Muscle of leg (tissue), 11 donors: ENCODE measurements around the gene SMURF2. TPM values are rescaled to one million over a fixed set of nuclear protein-coding genes. Genes with fewer than 3 reads are reported as not detected.
A peak's percentile ranks its signal among the peaks of the same experiment; 100 is the strongest.

Experiments used
- DNase-seq: peaks from one replicate; pipeline ENCODE4 v3.0.0; 2013
- H3K27ac ChIP-seq: one replicate; pipeline ENCODE4 v1.5.1; 2013; ENCODE audit warnings: mild to moderate bottlenecking, low read length, control low read depth
- H3K27me3 ChIP-seq: one replicate; pipeline ENCODE4 v1.6.1; 2013; ENCODE audit warnings: low read length; ENCODE audit not compliant: control insufficient read depth, insufficient read depth
- H3K36me3 ChIP-seq: one replicate; pipeline ENCODE4 v1.6.1; 2013; ENCODE audit warnings: low read length; ENCODE audit not compliant: control insufficient read depth, insufficient read depth
- H3K4me1 ChIP-seq: one replicate; pipeline ENCODE4 v1.6.1; 2013; ENCODE audit warnings: low read length; ENCODE audit not compliant: control insufficient read depth, insufficient read depth
- H3K4me3 ChIP-seq: one replicate; pipeline ENCODE4 v1.5.1; 2013; ENCODE audit warnings: low read length, control low read depth
- H3K9me3 ChIP-seq: replicated peaks from 2 replicates; pipeline ENCODE4 v1.6.1; 2013; ENCODE audit warnings: low read depth, low read length; ENCODE audit not compliant: control insufficient read depth
- WGBS: methylation state at CpG from one replicate; pipeline ENCODE4 v1.1.5; 2013; ENCODE audit warnings: missing lambda C conversion rate; ENCODE audit not compliant: insufficient coverage; 5-methylcytosine and 5-hydroxymethylcytosine counted together
- polyA plus RNA-seq, 8 donors: library from polyadenylated mRNA; unstranded; fragments of 120-200 nt; gene quantifications; one replicate each; pipeline versions ENCODE4 v1.2.1 to v1.2.3, GENCODE V29; 2013; ENCODE audit warnings: inconsistent platforms in 1 of 8, low replicate concordance in 1 of 8; ENCODE audit not compliant: insufficient read length in 8 of 8, insufficient read depth in 1 of 8
- total RNA-seq: library from RNA; stranded (reverse); fragments of 120-200 nt; gene quantifications from one replicate; pipeline ENCODE4 v1.2.4, GENCODE V29; 2013

Gene SMURF2
- total and polyA plus RNA-seq, 9 donors: 18.6 to 32.3 (median 24.5) TPM

DNA sequence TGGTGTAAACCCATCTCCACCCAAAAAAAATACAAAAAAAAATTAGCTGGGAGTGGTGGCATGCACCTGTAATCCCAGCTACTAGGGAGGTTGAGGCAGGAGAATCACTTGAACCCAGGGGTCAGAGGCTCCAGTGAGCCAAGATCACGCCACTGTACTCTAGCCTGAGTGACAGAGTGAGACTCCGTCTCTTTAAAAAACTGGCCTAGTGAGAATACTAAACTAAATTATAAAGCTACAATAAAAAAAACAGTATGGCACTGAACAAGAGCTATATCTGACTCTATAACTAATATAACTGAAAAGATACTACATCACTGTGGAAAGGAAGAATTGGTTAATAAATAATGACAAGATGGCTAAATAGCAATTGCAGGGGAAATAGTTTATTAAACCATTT, 6.4 kb downstream of the SMURF2 start:
- Histone ChIP-seq H3K4me1 (peaks cover 4% of the 10 kb centered on the region), H3K27ac (no peak overlapping the region), H3K4me3 (no peak overlapping the region), H3K9me3 (peaks cover 5% of the 10 kb centered on the region), H3K27me3 (no peaks in the 10 kb centered on the region), H3K36me3 (no peaks in the 10 kb centered on the region)
- no CpG with 5 or more reads among the region's 2 CpGs for WGBS
- no peak for DNase-seq

- Histone ChIP-seq H3K27ac (no peak overlapping the region), H3K9me3 (peaks cover 5% of the 10 kb centered on the region), H3K36me3 (no peaks in the 10 kb centered on the region), H3K4me3 (no peak overlapping the region), H3K27me3 (no peaks in the 10 kb centered on the region), H3K4me1 (no peaks in the 10 kb centered on the region)
- no peak for DNase-seq
- WGBS: no CpG with 5 or more reads among the region's 4 CpGs
Measured at GRCh38 chr17:64653985-64654355, 8.1 kb downstream of the SMURF2 start.

DNA sequence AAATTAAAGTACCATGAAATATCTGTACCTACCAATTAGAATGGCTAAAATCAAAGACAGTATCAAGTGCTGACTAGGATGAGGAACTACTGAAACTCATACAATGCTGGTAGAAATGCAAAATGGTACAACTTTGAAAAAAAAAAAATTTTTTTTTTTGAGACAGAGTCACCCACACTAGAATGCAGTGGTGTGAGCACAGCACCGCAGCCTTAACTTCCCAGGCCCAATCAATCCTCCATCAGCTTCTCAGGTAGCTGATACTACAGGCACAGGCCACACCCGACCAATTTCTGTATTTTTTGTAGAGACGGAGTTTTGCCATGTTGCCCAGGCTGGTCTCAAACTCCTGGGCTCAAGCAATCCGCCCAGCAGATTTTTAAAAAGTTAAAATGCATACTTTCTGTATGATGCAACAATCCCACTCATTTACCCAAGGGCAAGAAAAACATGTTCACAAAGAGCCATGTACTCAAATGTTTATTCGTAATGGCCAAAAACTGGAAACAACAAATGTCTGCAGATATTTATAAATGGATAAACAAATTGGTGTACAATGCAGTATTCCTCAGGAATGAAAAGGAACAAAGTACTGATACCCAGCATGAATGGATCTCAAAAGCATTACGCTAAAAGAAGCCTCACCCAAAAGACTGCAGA, 8.7 kb downstream of the SMURF2 start:
- H3K4me3 ChIP-seq: no peak overlapping the region
- DNase-seq: no peak
- H3K9me3 ChIP-seq: peaks cover 5% of the 10 kb centered on the region
- H3K27me3 ChIP-seq: no peaks in the 10 kb centered on the region
- WGBS: 83% methylated on average over 2 of the region's 6 CpGs
- H3K4me1 ChIP-seq: no peaks in the 10 kb centered on the region
- peaks cover under 1% of the 10 kb centered on the region for H3K36me3 ChIP-seq
- no peak overlapping the region for H3K27ac ChIP-seq

- no peak overlapping the region for H3K4me3 ChIP-seq
- no peak overlapping the region for H3K27ac ChIP-seq
- H3K9me3 ChIP-seq: peaks cover 5% of the 10 kb centered on the region
- no peak for DNase-seq
- no peaks in the 10 kb centered on the region for H3K4me1 ChIP-seq
- no peaks in the 10 kb centered on the region for H3K27me3 ChIP-seq
- H3K36me3 ChIP-seq: peaks cover 3% of the 10 kb centered on the region
- WGBS: no CpG with 5 or more reads among the region's 3 CpGs
Measured at GRCh38 chr17:64651889-64652288, 10.2 kb downstream of the SMURF2 start.

DNA sequence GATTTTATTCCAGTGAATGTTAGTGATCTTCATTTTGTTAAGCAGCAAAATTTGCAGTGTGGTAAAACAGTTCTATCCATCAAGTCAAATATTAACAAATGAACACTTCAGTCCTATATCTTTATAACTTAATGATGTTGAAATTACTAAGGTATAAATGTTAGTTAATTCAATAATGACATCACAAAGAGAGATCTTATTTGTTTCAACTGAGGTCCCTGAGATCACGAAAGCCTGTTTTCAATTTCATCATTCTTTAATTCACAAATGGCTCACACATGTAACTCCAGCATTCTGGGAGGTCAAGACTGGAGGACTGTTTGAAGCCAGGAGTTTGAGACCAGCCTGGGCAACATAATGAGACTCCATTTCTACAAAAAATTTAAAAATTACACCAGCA, 13.9 kb downstream of the SMURF2 start:
- no peaks in the 10 kb centered on the region for H3K4me1 ChIP-seq
- H3K27ac ChIP-seq: no peak overlapping the region
- no peak for DNase-seq
- H3K36me3 ChIP-seq: peaks cover 3% of the 10 kb centered on the region
- WGBS: no CpG with 5 or more reads among the region's 1 CpG
- no peaks in the 10 kb centered on the region for H3K27me3 ChIP-seq
- H3K9me3 ChIP-seq: no peaks in the 10 kb centered on the region
- no peak overlapping the region for H3K4me3 ChIP-seq

- Histone ChIP-seq H3K4me3 (no peak overlapping the region), H3K27me3 (no peaks in the 10 kb centered on the region), H3K27ac (no peak overlapping the region), H3K36me3 (peaks cover 3% of the 10 kb centered on the region), H3K4me1 (no peaks in the 10 kb centered on the region), H3K9me3 (no peaks in the 10 kb centered on the region)
- no peak for DNase-seq
- no CpG with 5 or more reads among the region's 1 CpG for WGBS
Measured at GRCh38 chr17:64647817-64648216, 14.3 kb downstream of the SMURF2 start.

- Histone ChIP-seq H3K27me3 (no peaks in the 10 kb centered on the region), H3K4me3 (no peak overlapping the region), H3K9me3 (no peaks in the 10 kb centered on the region), H3K4me1 (peaks cover 4% of the 10 kb centered on the region), H3K27ac (no peak overlapping the region), H3K36me3 (no peaks in the 10 kb centered on the region)
- DNase-seq: peak; percentile 19
- WGBS: no CpG with 5 or more reads among the region's 4 CpGs
Measured at GRCh38 chr17:64639516-64639915, 22.6 kb downstream of the SMURF2 start.

GRCh38 chr17:64638552-64639203, 23.4 kb downstream of the SMURF2 start:
- Histone ChIP-seq H3K36me3 (no peaks in the 10 kb centered on the region), H3K9me3 (no peaks in the 10 kb centered on the region), H3K27me3 (no peaks in the 10 kb centered on the region), H3K27ac (no peak overlapping the region), H3K4me3 (no peak overlapping the region), H3K4me1 (peaks cover 4% of the 10 kb centered on the region)
- 80% methylated on average over 1 of the region's 2 CpGs for WGBS
- no peak for DNase-seq

DNA sequence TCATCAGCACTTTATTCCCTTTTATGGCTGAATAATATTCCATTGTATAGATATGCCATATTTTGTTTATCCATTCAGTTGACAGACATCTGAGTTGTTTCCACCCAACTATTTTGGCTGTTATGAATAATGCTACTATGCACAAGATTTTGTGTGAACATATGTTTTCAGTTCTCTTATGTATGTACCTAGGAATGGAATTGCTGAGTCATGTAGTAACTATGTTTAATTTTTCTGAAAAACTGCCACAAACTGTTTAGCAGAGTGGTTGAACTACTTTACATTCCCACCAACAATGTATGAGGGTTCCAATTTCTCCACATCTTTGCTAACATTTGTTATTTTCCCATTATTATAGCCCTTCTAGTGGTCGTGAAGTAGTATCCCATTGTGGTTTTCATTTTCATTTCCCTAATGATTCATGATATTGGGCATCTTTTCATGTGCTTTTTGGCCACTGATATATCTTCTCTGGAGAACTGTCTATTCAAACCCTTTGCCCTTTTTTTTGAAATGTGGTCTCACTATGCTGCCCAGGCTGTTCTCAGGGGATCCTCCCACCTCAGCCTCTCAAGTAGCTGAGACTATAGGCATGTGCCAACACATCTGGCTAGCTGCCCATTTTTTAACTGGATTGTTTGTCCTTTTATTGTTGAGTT, 26.3 kb downstream of the SMURF2 start:
- Histone ChIP-seq H3K4me1 (no peaks in the 10 kb centered on the region), H3K27me3 (no peaks in the 10 kb centered on the region), H3K27ac (no peak overlapping the region), H3K9me3 (no peaks in the 10 kb centered on the region), H3K4me3 (no peak overlapping the region), H3K36me3 (no peaks in the 10 kb centered on the region)
- WGBS: no CpG with 5 or more reads among the region's 1 CpG
- no peak for DNase-seq

GRCh38 chr17:64634218-64634617, 27.9 kb downstream of the SMURF2 start:
- Histone ChIP-seq H3K27ac (no peak overlapping the region), H3K9me3 (no peaks in the 10 kb centered on the region), H3K4me1 (no peaks in the 10 kb centered on the region), H3K4me3 (no peak overlapping the region), H3K36me3 (no peaks in the 10 kb centered on the region), H3K27me3 (no peaks in the 10 kb centered on the region)
- no peak for DNase-seq
- no CpG with 5 or more reads among the region's 1 CpG for WGBS
